HG03520 (cell line): ENCODE measurements around the gene GHITM.
"Not testable (repeated sequence)": the region's sequence is repeated elsewhere in the genome, so short reads cannot be mapped to it uniquely, and the experiment has no call there.

Experiments
- ATAC-seq: cut with Tn5 transposase; IDR thresholded peaks from one replicate; pipeline ENCODE4 v1.9.1; 2021; ENCODE audit warnings: mild to moderate bottlenecking, moderate library complexity; ENCODE audit not compliant: unreplicated experiment

GHITM gene

GRCh38 chr10:84139126-84140035 is at the start of gene GHITM:
Gene GHITM (plus strand): TSS chr10:84139509. CDS start chr10:84141501, 1,992 bp downstream.
- ATAC-seq: peak; percentile 98

- no peak for ATAC-seq
Measured at GRCh38 chr10:84095811-84096497, 43.4 kb upstream of the GHITM start.

GRCh38 chr10:84097787-84098353 is 41.4 kb upstream of the GHITM start:
- no peak for ATAC-seq

GRCh38 chr10:84098667-84099066 is 40.6 kb upstream of the GHITM start:
- no peak for ATAC-seq

GRCh38 chr10:84101042-84101441 is 38.3 kb upstream of the GHITM start:
- no peak for ATAC-seq

- ATAC-seq: no peak
Measured at GRCh38 chr10:84108797-84109196, 30.5 kb upstream of the GHITM start.

- not testable (repeated sequence) for ATAC-seq
Measured at GRCh38 chr10:84109772-84110171, 29.5 kb upstream of the GHITM start.

- ATAC-seq: not testable (repeated sequence)
Measured at GRCh38 chr10:84113468-84113867, 25.8 kb upstream of the GHITM start.

- ATAC-seq: no peak
Measured at GRCh38 chr10:84114088-84114667, 25.1 kb upstream of the GHITM start.

GRCh38 chr10:84117204-84117603 is 22.1 kb upstream of the GHITM start:
- ATAC-seq: not testable (repeated sequence)

- ATAC-seq: no peak
Measured at GRCh38 chr10:84117686-84118394, 21.5 kb upstream of the GHITM start.

- no peak for ATAC-seq
Measured at GRCh38 chr10:84118395-84119006, 20.8 kb upstream of the GHITM start.

- no peak for ATAC-seq
Measured at GRCh38 chr10:84123362-84123761, 15.9 kb upstream of the GHITM start.

- not testable (repeated sequence) for ATAC-seq
Measured at GRCh38 chr10:84125910-84126784, 13.2 kb upstream of the GHITM start.

GRCh38 chr10:84126785-84127167 is 12.5 kb upstream of the GHITM start:
- ATAC-seq: no peak

- ATAC-seq: no peak
Measured at GRCh38 chr10:84135836-84136235, 3.5 kb upstream of the GHITM start.

GRCh38 chr10:84137811-84138210 is 1.5 kb upstream of the GHITM start:
- no peak for ATAC-seq

- no peak for ATAC-seq
Measured at GRCh38 chr10:84138478-84139125, 707 bp upstream of the GHITM start.

GRCh38 chr10:84140036-84140379 is 699 bp downstream of the GHITM start:
- ATAC-seq: peak; percentile 2
